Breast epithelium (tissue), 4 donors: ENCODE data around the gene BRD9. TPM values are rescaled to one million over a fixed set of nuclear protein-coding genes. Genes with fewer than 3 reads are reported as not detected.

Source experiments
- DNase-seq, 2 donors: peaks; one replicate each; pipeline ENCODE4 v3.0.0-alpha.2; 2019; ENCODE audit warnings: low spot score in 2 of 2
- H3K27ac ChIP-seq, 2 donors: fragments of 200-600 bp; sonication (generic) in 1 of 2; one replicate each; pipeline ENCODE4 v1.5.1; 2016 to 2019; ENCODE audit warnings: mild to moderate bottlenecking in 1 of 2
- H3K27me3 ChIP-seq, 2 donors: fragments of 200-600 bp; sonication (generic) in 1 of 2; one replicate each; pipeline versions ENCODE4 v1.5.1 to v1.6.0; 2017 to 2019; ENCODE audit warnings: control low read depth in 1 of 2, mild to moderate bottlenecking in 1 of 2
- H3K36me3 ChIP-seq: fragments of 200-600 bp; one replicate; pipeline ENCODE4 v1.5.1; 2019
- H3K4me1 ChIP-seq, 2 donors: fragments of 200-600 bp; sonication (generic); one replicate each; pipeline ENCODE4 v1.5.1; 2016 to 2019; ENCODE audit warnings: control low read depth in 1 of 2
- H3K4me3 ChIP-seq, 3 donors: fragments of 200-600 bp; sonication (generic); 1 replicate in 2 of 3; 2 replicates in 1 of 3; pipeline ENCODE4 v1.5.1; 2016 to 2019; ENCODE audit warnings: mild to moderate bottlenecking in 3 of 3, moderate library complexity in 2 of 3
- H3K9me3 ChIP-seq, 2 donors: fragments of 200-600 bp; sonication (generic) in 1 of 2; one replicate each; pipeline ENCODE4 v1.5.1; 2016 to 2019; ENCODE audit warnings: control low read depth in 1 of 2
- CTCF ChIP-seq, 3 donors: fragments of 450-650 bp; IDR thresholded peaks; one replicate each; pipeline ENCODE4 v1.5.1; 2016 to 2017; ENCODE audit warnings: antibody characterized with exemption in 3 of 3, mild to moderate bottlenecking in 3 of 3, moderate library complexity in 3 of 3
- POLR2A ChIP-seq: fragments of 450-650 bp; IDR thresholded peaks from one replicate; pipeline ENCODE4 v1.6.1; 2016; ENCODE audit warnings: antibody characterized with exemption, mild to moderate bottlenecking, moderate library complexity
- POLR2AphosphoS5 ChIP-seq, 3 donors: sonication (generic); formaldehyde crosslinking; IDR thresholded peaks; one replicate each; pipeline ENCODE4 v1.6.1; 2017; ENCODE audit warnings: antibody characterized with exemption in 3 of 3
- intact Hi-C: fragments of 100-400 bp; cut with DNase I; formaldehyde crosslinking; loops from one replicate; pipeline ENCODE4 v1.15.1; 2023; ENCODE audit warnings: low total_unique reads
- total RNA-seq, 3 donors: library from RNA; depleted of rRNA; stranded (reverse); fragments of >200 nt; gene quantifications; one replicate each; pipeline ENCODE4 v1.1.0, GENCODE V29; 2016

Gene BRD9
- total RNA-seq, 3 donors from 2014 or later = 33.3 to 44.6 (median 36.1) TPM

DNA sequence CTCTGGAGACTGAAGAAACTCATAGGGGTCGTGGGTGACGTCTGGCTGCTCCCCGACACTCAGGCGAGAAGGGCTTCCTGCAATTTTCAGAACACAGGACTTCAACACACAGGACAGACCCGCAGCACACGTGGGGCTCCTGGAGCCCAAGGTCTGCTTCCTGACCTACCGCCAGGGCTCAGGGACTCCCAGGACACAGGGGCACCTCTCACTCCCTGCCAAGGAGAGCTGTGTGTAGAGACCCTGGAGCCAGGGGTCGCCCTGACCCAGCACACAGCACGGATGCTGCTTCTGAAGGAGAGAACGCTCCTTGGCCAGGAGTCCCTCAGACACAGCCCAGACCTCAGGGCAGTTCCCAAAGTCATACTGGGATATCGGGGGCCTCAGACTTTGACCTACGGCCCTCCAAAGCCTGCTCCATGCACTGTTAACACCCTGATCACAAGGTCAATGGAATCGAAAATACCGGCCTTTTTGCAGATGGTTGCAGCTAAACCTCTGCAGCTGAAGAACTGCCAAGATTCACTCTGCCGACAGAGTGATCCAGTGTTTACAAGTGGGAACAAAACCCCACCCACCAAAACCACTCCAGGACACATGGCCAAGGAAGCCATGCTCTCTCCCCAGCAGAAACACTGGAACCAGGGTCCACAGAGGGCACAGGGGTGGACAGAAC is 28.0 kb downstream of the BRD9 start:
- no peaks in the 10 kb centered on the region for H3K4me1 ChIP-seq
- TF ChIP-seq POLR2A (no peak), CTCF (IDR thresholded peaks at IDR 0.05) (no peak), POLR2AphosphoS5 (IDR thresholded peaks at IDR 0.05) (no peak)
- no peak overlapping the region for H3K4me3 ChIP-seq
- DNase-seq = no peak
- H3K27ac ChIP-seq = no peak overlapping the region
- H3K36me3 ChIP-seq = peaks cover 15% of the 10 kb centered on the region
- no peaks in the 10 kb centered on the region for H3K27me3 ChIP-seq
- no peaks in the 10 kb centered on the region for H3K9me3 ChIP-seq
- intact Hi-C loops = no loop called here

GRCh38 chr5:863244-863805 is 29.3 kb downstream of the BRD9 start:
- no peak for TF ChIP-seq POLR2A
- no peak for TF ChIP-seq POLR2AphosphoS5 (IDR thresholded peaks at IDR 0.05)
- TF ChIP-seq CTCF (IDR thresholded peaks at IDR 0.05) = no peak
- Histone ChIP-seq H3K27me3 (no peaks in the 10 kb centered on the region), H3K4me1 (no peaks in the 10 kb centered on the region), H3K27ac (no peak overlapping the region), H3K36me3 (peaks cover 6% of the 10 kb centered on the region), H3K9me3 (no peaks in the 10 kb centered on the region), H3K4me3 (no peak overlapping the region)
- no peak for DNase-seq
- intact Hi-C loops = no loop called here

DNA sequence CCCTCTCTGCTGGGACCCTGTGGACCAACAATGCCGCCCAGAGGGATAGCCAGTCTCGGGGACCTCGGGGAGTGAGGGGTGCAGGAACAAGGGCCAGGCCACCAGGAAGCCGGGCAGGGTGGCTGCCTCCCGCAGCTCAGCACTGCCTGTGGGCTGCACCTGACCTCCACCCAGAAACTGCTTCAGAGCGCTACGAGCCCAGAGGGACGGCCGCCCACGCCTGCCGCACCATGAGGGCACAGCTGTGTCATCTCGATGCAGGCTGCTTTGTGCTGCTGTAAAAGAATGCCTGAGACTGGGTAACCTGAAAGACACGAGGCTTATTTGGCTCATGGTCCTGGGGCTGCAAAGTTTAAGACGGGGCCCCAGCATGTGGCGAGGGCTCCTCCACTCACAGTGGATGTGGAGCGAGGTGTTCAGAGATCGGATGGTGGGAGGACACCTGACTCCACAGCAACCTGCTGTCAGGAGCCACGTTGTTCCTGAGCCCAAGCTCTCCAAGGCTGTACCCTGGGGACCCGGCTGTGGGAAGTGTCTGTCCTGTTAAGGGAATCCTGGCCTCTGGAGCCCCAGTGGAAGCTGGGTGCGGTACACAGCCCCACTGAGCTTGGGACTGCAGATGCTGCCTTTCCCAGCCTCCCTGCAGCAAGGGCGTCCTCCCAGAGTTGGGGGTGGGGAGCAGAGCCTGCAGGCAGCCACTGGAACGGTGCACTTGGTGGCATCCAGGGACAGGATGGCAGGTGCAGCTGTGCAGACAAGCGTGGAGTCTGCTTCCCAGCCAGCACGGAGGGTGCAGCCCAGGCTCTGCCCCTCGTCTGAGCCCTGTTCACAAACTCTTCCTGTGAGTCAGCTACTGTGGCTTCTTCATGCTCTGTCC is 30.0 kb downstream of the BRD9 start:
- no peaks in the 10 kb centered on the region for H3K9me3 ChIP-seq
- no peak for TF ChIP-seq POLR2AphosphoS5 (IDR thresholded peaks at IDR 0.05)
- no peak for TF ChIP-seq POLR2A
- no peak for TF ChIP-seq CTCF (IDR thresholded peaks at IDR 0.05)
- H3K36me3 ChIP-seq = no peaks in the 10 kb centered on the region
- intact Hi-C loops = no loop called here
- DNase-seq = no peak
- H3K4me1 ChIP-seq = no peaks in the 10 kb centered on the region
- no peak overlapping the region for H3K27ac ChIP-seq
- H3K27me3 ChIP-seq = no peaks in the 10 kb centered on the region
- no peak overlapping the region for H3K4me3 ChIP-seq

GRCh38 chr5:861442-862366 is 30.9 kb downstream of the BRD9 start:
- no peak overlapping the region for H3K27ac ChIP-seq
- H3K36me3 ChIP-seq = no peaks in the 10 kb centered on the region
- DNase-seq = no peak
- TF ChIP-seq POLR2AphosphoS5 (IDR thresholded peaks at IDR 0.05) (no peak), POLR2A (no peak)
- no peak overlapping the region for H3K4me3 ChIP-seq
- H3K9me3 ChIP-seq = no peaks in the 10 kb centered on the region
- no peaks in the 10 kb centered on the region for H3K4me1 ChIP-seq
- H3K27me3 ChIP-seq = no peaks in the 10 kb centered on the region
- intact Hi-C loops = no loop called here

- Histone ChIP-seq H3K36me3 (no peaks in the 10 kb centered on the region), H3K4me3 (no peak overlapping the region), H3K4me1 (no peaks in the 10 kb centered on the region), H3K27ac (no peak overlapping the region), H3K27me3 (no peaks in the 10 kb centered on the region), H3K9me3 (no peaks in the 10 kb centered on the region)
- intact Hi-C loops = no loop called here
- TF ChIP-seq POLR2AphosphoS5 (IDR thresholded peaks at IDR 0.05) = no peak
- TF ChIP-seq POLR2A = no peak
- no peak for TF ChIP-seq CTCF (IDR thresholded peaks at IDR 0.05)
- no peak for DNase-seq
Measured at GRCh38 chr5:860506-861150, 32.0 kb downstream of the BRD9 start.
